Measurements from ENCODE around the gene NPHP3.
A peak's percentile ranks its signal among the peaks of the same experiment; 100 is the strongest.

NPHP3 gene

DNA sequence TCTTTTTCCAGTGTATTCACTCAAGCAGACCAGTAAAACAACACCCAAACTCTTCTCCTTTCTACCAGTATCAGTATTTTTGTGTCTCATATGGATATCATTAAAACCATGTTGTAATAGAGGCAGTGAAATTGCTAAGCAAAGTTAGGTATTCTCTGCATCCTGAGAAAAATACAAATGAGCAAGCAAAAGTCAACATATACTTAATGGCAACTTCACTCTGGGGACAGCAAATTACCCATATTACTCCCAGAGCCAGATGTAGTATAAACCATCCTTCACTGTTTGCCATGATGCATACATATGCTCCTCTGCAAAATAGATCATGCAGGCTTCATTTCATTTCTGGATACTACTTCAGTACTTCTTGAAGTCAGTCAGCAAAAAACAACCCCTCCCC is 40.0 kb downstream of the NPHP3 start:
- Histone ChIP-seq H3K4me1 (ENCODE audit: control insufficient read depth in 1 of 2, insufficient read depth in 2 of 2, low read length in 2 of 2) (no peaks in the 10 kb centered on the region), H3K27ac (ENCODE audit: low read length) (no peak overlapping the region), H3K9me3 (ENCODE audit: control insufficient read depth in 1 of 2, low read length in 2 of 2) (no peaks in the 10 kb centered on the region), H3K36me3 (ENCODE audit: control insufficient read depth in 1 of 2, insufficient read depth in 2 of 2, low read length in 2 of 2) (peaks cover 33 to 40% of the 10 kb centered on the region in 2 donors), H3K4me3 (ENCODE audit: low read depth in 1 of 2, low read length in 2 of 2) (no peak overlapping the region), H3K27me3 (ENCODE audit: low read depth, low read length) (no peaks in the 10 kb centered on the region)

DNA sequence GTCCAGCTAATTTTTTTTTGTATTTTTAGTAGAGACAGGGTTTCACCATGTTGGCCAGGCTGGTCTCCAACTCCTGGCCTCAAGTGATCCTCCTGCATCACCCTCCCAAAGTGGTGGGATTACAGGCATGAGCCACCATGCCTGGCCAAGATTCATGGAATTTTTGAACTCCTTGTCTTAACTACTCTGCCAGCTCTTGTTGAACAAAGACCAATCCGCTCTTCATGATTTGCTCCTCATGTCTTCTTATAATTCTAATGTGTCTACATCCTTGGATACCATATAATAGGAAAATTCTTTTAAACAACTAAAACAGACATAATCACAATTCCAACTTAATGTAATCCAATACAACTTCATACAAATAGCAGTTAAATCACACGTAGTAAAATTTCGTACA is 40.8 kb downstream of the NPHP3 start:
- Histone ChIP-seq H3K4me3 (ENCODE audit: low read depth in 1 of 2, low read length in 2 of 2) (no peak overlapping the region), H3K4me1 (ENCODE audit: control insufficient read depth in 1 of 2, insufficient read depth in 2 of 2, low read length in 2 of 2) (no peaks in the 10 kb centered on the region), H3K36me3 (ENCODE audit: control insufficient read depth in 1 of 2, insufficient read depth in 2 of 2, low read length in 2 of 2) (peaks cover 40 to 47% of the 10 kb centered on the region in 2 donors)

DNA sequence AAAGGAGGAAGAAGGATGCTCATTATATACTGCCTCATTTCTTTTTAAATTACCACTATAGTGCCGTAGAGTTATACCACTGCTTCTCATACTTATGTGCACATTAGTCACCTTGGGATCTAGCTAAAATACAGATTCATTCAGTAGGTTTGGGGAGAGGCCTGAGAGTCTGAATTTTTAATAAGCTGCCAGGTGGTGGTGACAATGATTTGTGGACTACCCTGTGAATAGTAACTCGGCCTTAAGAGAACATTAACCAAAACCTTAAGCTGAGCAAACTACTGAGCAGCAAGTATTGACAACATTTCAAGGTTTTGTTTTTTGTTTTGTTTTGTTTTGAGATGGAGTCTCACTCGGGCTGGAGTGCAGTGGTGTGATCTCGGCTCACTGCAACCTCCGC is 42.3 kb downstream of the NPHP3 start:
- no peaks in the 10 kb centered on the region for H3K9me3 ChIP-seq (ENCODE audit: control insufficient read depth in 1 of 2, low read length in 2 of 2)
- H3K4me3 ChIP-seq (ENCODE audit: low read depth in 1 of 2, low read length in 2 of 2) = no peak overlapping the region
- no peak overlapping the region for H3K27ac ChIP-seq (ENCODE audit: low read length)
- H3K4me1 ChIP-seq (ENCODE audit: control insufficient read depth in 1 of 2, insufficient read depth in 2 of 2, low read length in 2 of 2) = no peaks in the 10 kb centered on the region
- H3K36me3 ChIP-seq (ENCODE audit: control insufficient read depth in 1 of 2, insufficient read depth in 2 of 2, low read length in 2 of 2) = peaks cover 37 to 46% of the 10 kb centered on the region in 2 donors
- no peaks in the 10 kb centered on the region for H3K27me3 ChIP-seq (ENCODE audit: low read depth, low read length)

More for the DNA sequence above, 40.8 kb downstream of the NPHP3 start:
- H3K9me3 ChIP-seq (ENCODE audit: control insufficient read depth in 1 of 2, low read length in 2 of 2) = no peaks in the 10 kb centered on the region
- no peaks in the 10 kb centered on the region for H3K27me3 ChIP-seq (ENCODE audit: low read depth, low read length)
- H3K27ac ChIP-seq (ENCODE audit: low read length) = no peak overlapping the region

DNA sequence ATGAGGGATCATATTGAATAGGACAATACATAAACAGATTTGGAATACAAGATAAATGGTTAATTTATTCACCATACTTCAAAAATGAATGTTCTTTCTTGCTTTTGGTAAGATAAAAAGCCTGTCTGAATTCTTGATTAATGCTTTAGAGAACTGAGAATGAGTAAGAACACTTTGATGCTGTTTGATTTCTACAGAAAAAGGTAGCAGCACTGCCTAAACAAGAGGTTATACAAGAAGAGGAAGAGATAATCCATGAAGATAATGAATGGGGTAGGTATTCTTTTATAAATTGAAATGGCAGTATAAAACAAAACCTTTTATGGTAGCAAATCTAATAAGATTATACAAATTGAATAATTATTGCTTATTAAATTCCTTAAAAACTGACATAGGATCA is 46.8 kb downstream of the NPHP3 start:
- no peaks in the 10 kb centered on the region for H3K9me3 ChIP-seq (ENCODE audit: control insufficient read depth in 1 of 2, low read length in 2 of 2)
- H3K36me3 ChIP-seq (ENCODE audit: control insufficient read depth in 1 of 2, insufficient read depth in 2 of 2, low read length in 2 of 2) = peaks cover 33 to 37% of the 10 kb centered on the region in 2 donors
- no peak overlapping the region for H3K27ac ChIP-seq (ENCODE audit: low read length)
- H3K27me3 ChIP-seq (ENCODE audit: low read depth, low read length) = no peaks in the 10 kb centered on the region
- H3K4me1 ChIP-seq (ENCODE audit: control insufficient read depth in 1 of 2, insufficient read depth in 2 of 2, low read length in 2 of 2) = no peaks in the 10 kb centered on the region
- no peak overlapping the region for H3K4me3 ChIP-seq (ENCODE audit: low read depth in 1 of 2, low read length in 2 of 2)

DNA sequence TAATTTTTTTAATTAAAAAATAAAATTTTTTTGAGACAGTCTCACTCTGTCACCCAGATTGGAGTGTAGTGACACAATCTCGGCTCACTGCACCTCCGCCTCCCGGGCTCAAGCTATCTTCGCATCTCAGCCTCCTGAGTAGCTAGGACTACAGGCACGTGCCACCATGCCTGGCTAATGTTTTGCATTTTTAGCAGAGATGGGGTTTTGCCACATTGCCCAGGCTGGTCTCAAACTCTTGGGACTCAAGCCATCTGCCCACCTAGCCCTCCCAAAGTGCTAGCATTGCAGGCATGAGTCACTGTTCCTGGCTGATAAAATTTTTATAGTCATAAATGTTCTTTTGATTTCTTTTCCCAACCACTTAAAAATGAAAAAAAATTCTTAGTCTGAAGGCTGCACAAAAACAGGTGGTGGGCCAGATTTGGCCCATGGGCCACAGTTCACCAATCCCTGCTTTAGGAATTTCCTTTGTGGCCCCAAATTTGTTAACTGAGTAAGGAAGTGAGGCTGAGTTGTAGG is 52.9 kb downstream of the NPHP3 start:
- H3K27ac ChIP-seq (ENCODE audit: low read length) = no peak overlapping the region
- no peaks in the 10 kb centered on the region for H3K27me3 ChIP-seq (ENCODE audit: low read depth, low read length)
- no peaks in the 10 kb centered on the region for H3K4me1 ChIP-seq (ENCODE audit: control insufficient read depth in 1 of 2, insufficient read depth in 2 of 2, low read length in 2 of 2)
- H3K9me3 ChIP-seq (ENCODE audit: control insufficient read depth in 1 of 2, low read length in 2 of 2) = no peaks in the 10 kb centered on the region
- H3K36me3 ChIP-seq (ENCODE audit: control insufficient read depth in 1 of 2, insufficient read depth in 2 of 2, low read length in 2 of 2) = peaks cover 9 to 14% of the 10 kb centered on the region in 2 donors
- H3K4me3 ChIP-seq (ENCODE audit: low read depth in 1 of 2, low read length in 2 of 2) = no peak overlapping the region

DNA sequence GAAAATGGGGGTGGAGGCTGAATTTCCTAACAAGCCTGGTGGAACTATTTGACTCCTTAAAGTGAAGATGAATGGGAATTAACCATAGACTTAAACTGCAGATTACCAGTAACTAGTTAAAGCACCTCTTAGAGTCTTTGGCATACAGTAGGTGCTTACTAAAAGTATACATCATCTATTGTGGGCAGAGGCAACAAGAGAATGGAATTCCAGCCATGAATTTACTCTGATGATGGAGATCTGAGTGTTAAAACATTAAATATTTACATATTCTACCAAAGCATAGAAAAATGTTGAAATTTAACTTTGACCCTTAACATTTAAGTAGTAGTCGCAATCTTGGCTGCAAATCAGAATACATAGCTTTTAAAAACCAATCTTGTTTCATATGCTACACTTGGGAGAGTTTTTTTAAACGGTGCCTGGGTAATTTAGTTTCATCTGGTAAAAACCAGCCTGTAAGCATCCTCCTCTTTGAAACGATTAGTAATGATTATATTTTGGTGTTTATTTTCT is 56.9 kb downstream of the NPHP3 start:
- peaks cover 11 to 13% of the 10 kb centered on the region in 2 donors for H3K4me1 ChIP-seq (ENCODE audit: control insufficient read depth in 1 of 2, insufficient read depth in 2 of 2, low read length in 2 of 2)
- peaks cover 0 to 5% of the 10 kb centered on the region in 2 donors for H3K36me3 ChIP-seq (ENCODE audit: control insufficient read depth in 1 of 2, insufficient read depth in 2 of 2, low read length in 2 of 2)
- no peak overlapping the region for H3K4me3 ChIP-seq (ENCODE audit: low read depth in 1 of 2, low read length in 2 of 2)
- no peaks in the 10 kb centered on the region for H3K9me3 ChIP-seq (ENCODE audit: control insufficient read depth in 1 of 2, low read length in 2 of 2)
- no peak overlapping the region for H3K27ac ChIP-seq (ENCODE audit: low read length)
- H3K27me3 ChIP-seq (ENCODE audit: low read depth, low read length) = no peaks in the 10 kb centered on the region

DNA sequence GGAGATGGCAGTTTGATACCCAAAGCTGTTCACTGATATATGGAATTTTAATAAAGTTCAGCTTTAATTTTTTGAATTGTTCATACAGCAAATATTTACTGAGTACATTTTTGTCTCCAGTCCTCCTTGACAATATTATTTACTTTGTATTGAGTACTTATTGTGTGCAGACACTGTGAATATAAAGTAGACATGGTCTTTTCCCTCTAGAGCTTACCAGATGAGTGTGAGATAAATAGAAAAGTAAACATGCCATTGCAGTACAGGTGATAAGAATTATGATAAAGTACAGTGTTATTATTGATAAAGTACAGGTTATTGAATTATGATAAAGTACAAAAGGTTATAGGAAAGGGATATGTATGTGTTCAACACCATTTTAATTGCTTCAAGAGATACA is 60.0 kb downstream of the NPHP3 start:
- H3K4me1 ChIP-seq (ENCODE audit: control insufficient read depth in 1 of 2, insufficient read depth in 2 of 2, low read length in 2 of 2) = peaks cover 18 to 19% of the 10 kb centered on the region in 2 donors
- H3K27me3 ChIP-seq (ENCODE audit: low read depth, low read length) = no peaks in the 10 kb centered on the region
- peaks cover 0 to 5% of the 10 kb centered on the region in 2 donors for H3K36me3 ChIP-seq (ENCODE audit: control insufficient read depth in 1 of 2, insufficient read depth in 2 of 2, low read length in 2 of 2)
- peak overlapping the region in 1 of 2 donors; percentile 95 for H3K4me3 ChIP-seq (ENCODE audit: low read depth in 1 of 2, low read length in 2 of 2)
- H3K27ac ChIP-seq (ENCODE audit: low read length) = no peak overlapping the region
- H3K9me3 ChIP-seq (ENCODE audit: control insufficient read depth in 1 of 2, low read length in 2 of 2) = no peaks in the 10 kb centered on the region

DNA sequence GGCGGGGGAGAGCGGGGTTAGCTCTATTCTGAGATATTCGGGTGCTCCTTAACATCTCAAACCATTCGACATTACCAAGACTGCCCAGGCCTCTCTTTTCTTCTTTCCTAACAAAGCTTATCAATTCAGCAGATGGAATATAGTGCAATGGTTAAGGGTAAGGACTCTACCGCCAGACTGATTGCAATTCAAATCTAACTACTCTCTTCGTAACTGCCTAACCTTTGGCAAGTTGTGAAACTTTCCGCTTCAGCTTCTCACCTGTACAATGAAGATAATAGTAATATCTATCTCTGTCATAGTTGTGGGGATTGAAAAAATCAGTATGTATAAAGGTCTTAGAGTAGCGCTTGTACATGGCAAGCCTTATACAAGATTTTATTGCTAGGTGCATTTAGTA is 61.1 kb downstream of the NPHP3 start:
- Histone ChIP-seq H3K27ac (ENCODE audit: low read length) (peak overlapping the region; percentile 95), H3K4me3 (ENCODE audit: low read depth in 1 of 2, low read length in 2 of 2) (peak overlapping the region; percentile 78 to 95), H3K27me3 (ENCODE audit: low read depth, low read length) (no peaks in the 10 kb centered on the region), H3K4me1 (ENCODE audit: control insufficient read depth in 1 of 2, insufficient read depth in 2 of 2, low read length in 2 of 2) (peaks cover 18 to 19% of the 10 kb centered on the region in 2 donors), H3K9me3 (ENCODE audit: control insufficient read depth in 1 of 2, low read length in 2 of 2) (no peaks in the 10 kb centered on the region), H3K36me3 (ENCODE audit: control insufficient read depth in 1 of 2, insufficient read depth in 2 of 2, low read length in 2 of 2) (no peaks in the 10 kb centered on the region)

DNA sequence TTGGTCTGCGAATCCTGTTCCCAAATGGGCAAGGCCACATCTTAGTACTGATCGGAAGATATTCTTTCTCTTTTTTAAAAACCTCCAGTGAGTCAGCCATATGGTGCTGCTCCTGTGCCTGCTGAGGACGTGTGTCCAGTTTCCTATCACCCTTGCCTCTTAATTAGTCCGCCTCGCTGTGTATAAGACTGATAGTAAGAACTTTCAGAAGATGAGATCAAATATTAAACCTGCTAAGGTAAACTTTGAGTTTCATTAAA is 61.5 kb downstream of the NPHP3 start:
- no peaks in the 10 kb centered on the region for H3K27me3 ChIP-seq (ENCODE audit: low read depth, low read length)
- H3K27ac ChIP-seq (ENCODE audit: low read length) = peak overlapping the region; percentile 95
- peaks cover 18 to 19% of the 10 kb centered on the region in 2 donors for H3K4me1 ChIP-seq (ENCODE audit: control insufficient read depth in 1 of 2, insufficient read depth in 2 of 2, low read length in 2 of 2)
- no peaks in the 10 kb centered on the region for H3K9me3 ChIP-seq (ENCODE audit: control insufficient read depth in 1 of 2, low read length in 2 of 2)
- H3K36me3 ChIP-seq (ENCODE audit: control insufficient read depth in 1 of 2, insufficient read depth in 2 of 2, low read length in 2 of 2) = no peaks in the 10 kb centered on the region
- H3K4me3 ChIP-seq (ENCODE audit: low read depth in 1 of 2, low read length in 2 of 2) = peak overlapping the region; percentile 78 to 95

DNA sequence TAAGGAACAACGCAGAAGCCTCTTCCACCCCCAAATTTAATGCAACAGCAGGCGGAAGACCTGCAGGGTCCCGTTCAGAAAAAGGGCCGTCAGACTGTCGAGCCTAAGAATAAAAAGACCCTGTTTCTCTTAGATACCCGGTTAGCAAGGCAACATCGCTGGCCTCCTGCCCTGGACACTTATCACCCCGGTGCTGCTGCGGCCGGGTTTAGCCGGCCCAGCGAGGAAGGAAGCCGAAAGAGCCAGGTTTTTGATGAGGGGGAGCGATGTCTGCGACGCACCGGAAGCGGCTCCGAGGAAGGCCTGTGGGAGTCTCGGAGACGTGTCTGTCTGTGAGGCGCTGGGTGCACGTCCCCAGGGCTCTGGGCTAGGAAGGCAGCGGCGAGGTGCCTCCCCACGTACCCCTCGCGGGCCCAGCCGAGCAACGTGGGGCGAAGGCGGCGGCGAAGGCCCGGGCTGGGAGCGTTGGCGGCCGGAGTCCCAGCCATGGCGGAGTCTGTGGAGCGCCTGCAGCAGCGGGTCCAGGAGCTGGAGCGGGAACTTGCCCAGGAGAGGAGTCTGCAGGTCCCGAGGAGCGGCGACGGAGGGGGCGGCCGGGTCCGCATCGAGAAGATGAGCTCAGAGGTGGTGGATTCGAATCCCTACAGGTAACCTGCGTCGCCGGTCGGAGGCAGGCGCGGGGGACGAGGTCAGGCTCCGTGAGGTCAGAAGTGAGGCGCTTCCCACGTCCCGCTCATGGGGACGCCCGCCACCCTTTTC is 62.0 kb downstream of the NPHP3 start, which contains the start of gene UBA5:
Gene UBA5 (plus strand): TSS at position 278 of the 759 bp plus-strand sequence. CDS start 209 bp downstream, at position 487.
- Histone ChIP-seq H3K27ac (ENCODE audit: low read length) (peak within 1 kb of the TSS; percentile 95), H3K9me3 (ENCODE audit: control insufficient read depth in 1 of 2, low read length in 2 of 2) (no peaks in the 10 kb centered on the region), H3K4me1 (ENCODE audit: control insufficient read depth in 1 of 2, insufficient read depth in 2 of 2, low read length in 2 of 2) (peaks cover 18 to 19% of the 10 kb centered on the region in 2 donors), H3K27me3 (ENCODE audit: low read depth, low read length) (no peaks in the 10 kb centered on the region), H3K4me3 (ENCODE audit: low read depth in 1 of 2, low read length in 2 of 2) (peak within 1 kb of the TSS; percentile 78 to 95), H3K36me3 (ENCODE audit: control insufficient read depth in 1 of 2, insufficient read depth in 2 of 2, low read length in 2 of 2) (no peaks in the 10 kb centered on the region)

DNA sequence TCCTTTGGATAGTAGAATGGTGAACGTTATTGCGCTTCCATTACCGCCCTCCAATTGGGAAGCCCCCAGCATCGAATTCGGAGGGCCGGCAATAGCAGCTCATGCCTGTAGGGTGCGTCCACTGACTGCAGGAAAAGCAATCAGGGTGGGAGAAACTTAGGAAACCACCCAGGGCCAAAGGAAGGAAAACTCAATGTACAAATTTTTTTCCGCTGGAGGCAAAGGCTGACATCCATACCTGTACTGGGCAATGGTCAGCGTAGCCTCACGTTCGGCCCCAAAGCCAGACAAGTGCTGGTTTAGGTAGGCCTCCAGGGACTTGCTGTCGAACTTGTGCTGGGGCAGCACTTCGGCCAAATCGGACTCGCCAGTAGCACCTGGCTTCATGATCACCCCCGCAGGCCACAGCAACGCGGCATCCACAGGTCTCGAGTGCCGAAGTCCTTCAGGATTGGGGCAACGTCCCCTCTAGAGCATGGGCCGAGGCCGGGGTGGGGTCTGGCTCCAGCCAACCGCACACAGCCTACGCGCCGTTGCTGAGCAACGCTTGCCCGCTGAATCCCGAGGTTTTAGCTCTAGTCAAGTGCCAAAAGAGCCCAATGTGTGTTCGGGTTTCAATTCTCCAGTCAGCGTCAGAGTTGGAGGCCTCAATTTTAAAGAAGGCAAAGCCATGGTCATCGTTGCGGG is 62.7 kb downstream of the NPHP3 start, which contains the start of gene ACAD11:
Gene ACAD11 (minus strand): TSS at position 445 of the 687 bp plus-strand sequence. CDS start 58 bp downstream, at position 387.
- Histone ChIP-seq H3K9me3 (ENCODE audit: control insufficient read depth in 1 of 2, low read length in 2 of 2) (no peaks in the 10 kb centered on the region), H3K27ac (ENCODE audit: low read length) (peak within 1 kb of the TSS; percentile 95), H3K4me1 (ENCODE audit: control insufficient read depth in 1 of 2, insufficient read depth in 2 of 2, low read length in 2 of 2) (peaks cover 18 to 19% of the 10 kb centered on the region in 2 donors), H3K4me3 (ENCODE audit: low read depth in 1 of 2, low read length in 2 of 2) (peak within 1 kb of the TSS; percentile 78 to 95), H3K36me3 (ENCODE audit: control insufficient read depth in 1 of 2, insufficient read depth in 2 of 2, low read length in 2 of 2) (no peaks in the 10 kb centered on the region), H3K27me3 (ENCODE audit: low read depth, low read length) (no peaks in the 10 kb centered on the region)
